SH-SY5Y (cell line): ENCODE data around the gene MLF2.

Experiments
- GATA2 ChIP-seq: IDR thresholded peaks from 2 replicates; pipeline ENCODE4 v1.6.1; 2011; ENCODE audit warnings: mild to moderate bottlenecking, low read depth, low read length
- GATA3 ChIP-seq: IDR thresholded peaks from 2 replicates; pipeline ENCODE4 v1.6.1; 2011; ENCODE audit warnings: low read depth, mild to moderate bottlenecking, low read length, moderate library complexity

DNA sequence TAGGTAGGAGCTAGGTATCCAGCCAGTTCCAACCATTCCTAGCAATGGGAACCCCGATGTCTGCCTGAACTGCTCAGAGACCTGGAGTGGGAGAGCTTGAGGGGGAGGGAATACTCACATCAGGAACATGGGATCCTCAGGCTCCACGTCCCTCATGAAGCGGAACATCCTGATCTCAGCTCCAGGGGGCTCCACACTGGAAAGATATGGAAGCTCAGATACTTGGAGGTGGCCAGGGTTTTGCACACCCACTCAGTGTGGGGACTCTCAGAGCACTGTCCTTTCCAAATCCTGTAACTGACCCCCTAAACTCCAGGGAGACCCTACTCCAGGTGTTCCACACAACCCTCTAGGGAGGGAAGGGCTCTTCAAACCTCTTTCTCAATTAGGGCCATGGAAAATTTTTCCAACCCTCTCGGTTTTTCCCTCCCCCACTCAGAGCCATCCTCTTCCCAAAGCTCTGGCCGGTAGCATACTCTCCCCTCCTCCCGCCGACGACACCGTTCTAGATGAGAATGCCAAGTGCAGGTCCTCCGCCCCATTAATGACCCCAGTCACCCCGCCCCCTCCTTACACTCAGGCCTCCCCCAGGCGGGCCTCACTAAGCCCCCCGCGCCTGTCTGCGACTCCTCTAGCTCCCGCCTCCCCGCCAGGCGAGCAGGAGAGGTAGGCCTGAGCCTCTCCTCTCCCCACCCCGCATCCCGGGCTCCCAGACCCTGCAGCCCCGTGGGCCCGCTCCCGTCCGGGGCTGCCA is 597 bp downstream of the MLF2 start:
- TF ChIP-seq GATA2 (no peak), GATA3 (no peak)
